Astrocyte of the spinal cord (primary cell): ENCODE measurements around the gene ENO3.

Experiments
- DNase-seq: peaks from one replicate; pipeline ENCODE4 v3.0.0; 2011; ENCODE audit warnings: low read depth, low spot score
- H3K4me3 ChIP-seq: 2 replicates; pipeline ENCODE4 v1.5.1; 2011; ENCODE audit warnings: low read depth, mild to moderate bottlenecking, low read length, moderate library complexity
- in situ Hi-C: cut with HindIII; loops from 2 replicates; pipeline ENCODE4 v1.10.0; 2017; ENCODE audit warnings: low sequenced_read_pairs
- TF ChIP-seq, protein P1 (sequence below): IDR thresholded peaks from 2 replicates; pipeline ENCODE4 v1.5.1; 2012; ENCODE audit warnings: low read depth, mild to moderate bottlenecking, low read length, inconsistent platforms

ENO3 gene

DNA sequence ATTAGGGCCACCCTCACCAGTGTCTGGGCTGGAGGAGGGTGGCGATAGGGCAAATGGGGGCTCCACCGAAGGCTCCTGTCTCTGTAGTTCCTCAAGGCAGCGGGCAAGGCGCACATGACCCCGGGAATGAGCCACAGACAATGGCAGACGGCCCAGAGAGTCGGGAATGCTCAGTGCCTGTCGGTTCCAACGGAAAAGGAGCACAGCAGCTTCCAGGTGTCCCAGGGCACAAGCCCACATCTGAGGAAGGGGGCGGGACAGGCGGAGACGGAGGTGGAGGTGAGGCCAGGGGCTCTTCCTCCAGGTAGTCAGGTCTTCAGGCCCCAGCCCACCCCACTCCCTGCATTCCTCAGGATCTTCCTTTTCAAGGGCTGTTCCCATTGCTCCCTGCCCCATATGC, 21.8 kb downstream of the ENO3 start:
- TF ChIP-seq, protein P1, sequence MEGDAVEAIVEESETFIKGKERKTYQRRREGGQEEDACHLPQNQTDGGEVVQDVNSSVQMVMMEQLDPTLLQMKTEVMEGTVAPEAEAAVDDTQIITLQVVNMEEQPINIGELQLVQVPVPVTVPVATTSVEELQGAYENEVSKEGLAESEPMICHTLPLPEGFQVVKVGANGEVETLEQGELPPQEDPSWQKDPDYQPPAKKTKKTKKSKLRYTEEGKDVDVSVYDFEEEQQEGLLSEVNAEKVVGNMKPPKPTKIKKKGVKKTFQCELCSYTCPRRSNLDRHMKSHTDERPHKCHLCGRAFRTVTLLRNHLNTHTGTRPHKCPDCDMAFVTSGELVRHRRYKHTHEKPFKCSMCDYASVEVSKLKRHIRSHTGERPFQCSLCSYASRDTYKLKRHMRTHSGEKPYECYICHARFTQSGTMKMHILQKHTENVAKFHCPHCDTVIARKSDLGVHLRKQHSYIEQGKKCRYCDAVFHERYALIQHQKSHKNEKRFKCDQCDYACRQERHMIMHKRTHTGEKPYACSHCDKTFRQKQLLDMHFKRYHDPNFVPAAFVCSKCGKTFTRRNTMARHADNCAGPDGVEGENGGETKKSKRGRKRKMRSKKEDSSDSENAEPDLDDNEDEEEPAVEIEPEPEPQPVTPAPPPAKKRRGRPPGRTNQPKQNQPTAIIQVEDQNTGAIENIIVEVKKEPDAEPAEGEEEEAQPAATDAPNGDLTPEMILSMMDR = no peak

GRCh38 chr17:4973256-4974114, 22.6 kb downstream of the ENO3 start:
- in situ Hi-C loops = no loop called here

More for the DNA sequence above, 21.8 kb downstream of the ENO3 start:
- in situ Hi-C loops = no loop called here
- no peak overlapping the region for H3K4me3 ChIP-seq
- no peak for DNase-seq

DNA sequence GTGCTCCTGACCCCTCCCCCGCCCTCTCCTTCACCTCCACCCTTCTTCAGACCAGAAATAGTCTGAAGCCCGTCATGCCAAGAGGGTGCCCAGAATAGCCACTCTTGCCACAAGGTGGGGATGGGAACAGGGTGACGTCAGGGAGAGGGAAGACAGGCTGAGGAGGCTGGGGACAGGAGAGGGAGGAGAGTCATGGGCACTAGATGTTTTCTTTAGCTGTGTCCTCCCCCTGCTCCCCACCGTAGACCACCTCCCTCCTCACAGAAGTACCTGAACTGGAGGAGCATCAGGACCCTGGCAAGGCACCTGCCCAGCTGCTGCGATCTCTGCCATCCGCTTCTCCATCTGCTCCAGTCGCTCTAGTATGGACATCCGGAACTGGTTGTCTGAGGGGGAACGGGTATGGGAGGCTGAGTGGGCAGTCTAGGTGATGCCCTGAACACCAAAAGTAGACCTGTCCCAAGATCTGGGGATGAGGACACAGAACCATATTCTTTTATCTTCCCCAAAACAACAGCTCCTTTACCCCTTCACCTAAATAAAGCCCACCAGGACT, 23.3 kb downstream of the ENO3 start:
- TF ChIP-seq, protein P1 = no peak
- no peak for DNase-seq
- no peak overlapping the region for H3K4me3 ChIP-seq
- in situ Hi-C loops = no loop called here

More at GRCh38 chr17:4973256-4974114, 22.6 kb downstream of the ENO3 start:
- DNase-seq = no peak
- H3K4me3 ChIP-seq = no peak overlapping the region
- TF ChIP-seq, protein P1 = no peak

- no peak overlapping the region for H3K4me3 ChIP-seq
- TF ChIP-seq, protein P1 = no peak
- DNase-seq = no peak
- in situ Hi-C loops = no loop called here
Observed at GRCh38 chr17:4978726-4979125, 27.8 kb downstream of the ENO3 start.

DNA sequence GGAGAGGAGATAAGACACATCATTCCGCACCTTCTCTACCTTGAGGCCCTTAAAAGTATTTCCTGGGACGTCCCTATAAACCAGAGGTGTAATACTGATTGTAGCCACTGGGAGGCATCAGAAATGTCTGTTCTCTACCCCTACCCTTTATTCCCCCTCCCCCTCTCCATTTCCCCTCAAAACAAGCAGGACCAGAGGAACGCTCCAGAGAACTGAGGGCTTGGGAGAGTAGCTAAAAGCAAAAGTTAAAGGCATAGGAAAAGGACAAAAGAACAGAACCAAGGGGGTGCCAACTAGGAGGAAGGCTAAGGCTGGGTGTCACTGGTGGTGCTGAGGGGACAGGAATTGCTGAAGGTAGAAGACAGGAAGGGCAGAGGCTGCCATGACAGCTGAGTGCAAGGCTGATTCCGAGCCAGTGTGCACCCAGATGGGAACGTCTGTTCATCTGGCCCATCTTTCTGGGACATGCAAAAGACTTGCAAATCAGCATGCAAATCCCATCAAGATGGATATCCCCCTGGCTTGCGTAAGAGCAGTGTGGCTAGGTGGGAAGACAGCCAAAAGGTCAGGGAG, 29.8 kb downstream of the ENO3 start:
- TF ChIP-seq, protein P1 = peak; percentile 62
- H3K4me3 ChIP-seq = no peak overlapping the region
- peak; percentile 52 for DNase-seq
- in situ Hi-C loops = no loop called here

- in situ Hi-C loops = no loop called here
- TF ChIP-seq, protein P1 = no peak
- no peak overlapping the region for H3K4me3 ChIP-seq
- no peak for DNase-seq
Observed at GRCh38 chr17:4982305-4982704, 31.4 kb downstream of the ENO3 start.
